HG02852 (cell line): ENCODE data around the gene RRP15.
"Not testable (repeated sequence)": the region's sequence is repeated elsewhere in the genome, so short reads cannot be mapped to it uniquely, and the experiment has no call there.

Source experiments
- ATAC-seq: cut with Tn5 transposase; IDR thresholded peaks from one replicate; pipeline ENCODE4 v1.9.1; 2021; ENCODE audit warnings: mild to moderate bottlenecking, moderate library complexity; ENCODE audit not compliant: unreplicated experiment

RRP15 gene

DNA sequence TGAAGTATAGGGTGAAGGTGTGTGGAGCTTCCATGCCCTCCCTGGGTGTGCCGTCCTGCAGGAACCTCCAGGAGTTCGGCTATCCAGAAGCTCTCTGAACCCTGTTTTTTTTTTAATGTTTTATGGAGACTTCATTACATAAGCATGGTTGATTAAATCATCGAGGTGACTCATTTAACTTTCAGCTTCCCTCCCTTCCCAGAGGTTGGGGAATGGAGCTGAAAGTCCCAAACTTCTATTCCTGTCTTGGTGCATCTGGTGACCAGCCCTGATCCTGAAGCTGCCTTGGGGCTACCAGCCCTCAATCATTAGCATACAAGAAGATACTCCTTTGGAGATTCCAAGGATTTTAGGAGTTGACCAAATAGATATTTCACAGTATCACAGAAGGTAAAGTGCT lies 9.5 kb downstream of the RRP15 start:
- no peak for ATAC-seq

DNA sequence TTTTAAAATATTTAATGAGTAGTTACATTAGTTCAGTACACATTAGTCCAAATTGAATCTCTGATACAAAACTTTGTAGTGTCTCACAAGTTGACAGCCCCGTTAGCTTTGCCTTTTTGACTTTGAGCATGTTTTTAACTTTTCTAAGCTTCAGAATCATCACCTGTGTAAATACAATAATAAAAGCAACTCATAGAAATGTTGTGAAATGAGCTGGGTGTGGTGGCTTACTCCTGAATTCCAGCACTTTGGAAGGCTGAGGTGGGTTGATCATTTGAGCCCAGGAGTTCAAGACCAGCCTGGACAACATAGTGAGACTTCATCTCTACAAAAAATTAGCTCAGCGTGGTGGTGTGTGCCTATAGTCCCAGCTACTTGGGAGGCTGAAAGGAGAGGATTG lies 11.1 kb downstream of the RRP15 start:
- no peak for ATAC-seq

DNA sequence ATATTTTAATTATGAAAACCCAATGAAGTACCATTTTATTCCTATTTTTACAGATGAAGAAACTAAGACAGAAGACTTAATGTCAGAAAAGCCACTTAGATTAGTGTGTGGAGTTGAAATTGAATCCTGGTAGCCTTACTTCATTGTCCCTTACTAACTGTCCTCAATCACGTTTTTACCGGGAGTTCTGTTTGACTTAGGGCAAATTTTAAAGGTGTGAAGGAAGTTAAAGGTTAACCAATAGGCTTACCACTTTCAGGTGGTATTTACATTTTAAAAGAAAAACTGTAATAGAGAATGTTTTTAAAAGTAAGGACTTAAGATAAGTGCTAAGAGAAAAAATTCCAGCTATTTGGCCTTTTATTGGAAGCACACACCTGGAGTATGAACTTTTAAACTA lies 12.4 kb downstream of the RRP15 start:
- no peak for ATAC-seq

DNA sequence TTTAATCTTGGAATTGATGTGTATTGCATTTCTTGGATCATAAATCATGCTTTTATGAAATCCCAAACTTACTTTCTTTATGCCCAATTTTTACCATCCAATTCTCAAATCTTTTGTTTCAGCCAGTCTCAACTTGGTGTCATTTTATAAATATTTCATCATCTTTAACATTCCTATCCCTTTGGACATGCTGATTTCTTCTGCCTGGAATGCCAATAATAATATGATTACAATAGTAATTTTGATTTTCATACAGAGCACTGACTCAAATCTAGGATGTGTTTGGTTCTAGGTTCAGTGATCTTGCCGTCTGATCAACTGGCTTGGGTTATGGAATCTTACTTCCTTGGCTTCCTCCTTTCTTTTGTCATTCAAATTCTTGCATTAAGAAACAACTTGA lies 12.8 kb downstream of the RRP15 start:
- no peak for ATAC-seq

DNA sequence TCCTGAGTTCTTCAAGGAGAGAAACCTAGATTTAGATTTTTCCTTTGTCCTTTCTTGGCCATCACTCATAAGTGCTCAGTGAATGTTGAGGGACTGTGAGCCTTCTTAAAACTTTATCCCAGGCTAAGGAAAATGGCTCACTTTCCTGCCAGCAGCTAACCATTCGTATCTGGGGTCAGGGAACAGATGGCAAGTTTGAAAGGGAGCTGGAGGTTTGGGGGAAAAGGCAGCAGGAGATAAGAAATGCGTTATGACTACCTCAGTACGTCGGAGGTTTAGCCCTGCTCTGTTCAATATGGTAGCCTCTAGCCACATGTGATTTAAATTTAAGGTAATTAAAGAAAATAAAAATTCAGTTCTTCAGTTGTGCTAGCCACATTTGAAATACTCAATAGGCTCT lies 13.3 kb downstream of the RRP15 start:
- no peak for ATAC-seq

DNA sequence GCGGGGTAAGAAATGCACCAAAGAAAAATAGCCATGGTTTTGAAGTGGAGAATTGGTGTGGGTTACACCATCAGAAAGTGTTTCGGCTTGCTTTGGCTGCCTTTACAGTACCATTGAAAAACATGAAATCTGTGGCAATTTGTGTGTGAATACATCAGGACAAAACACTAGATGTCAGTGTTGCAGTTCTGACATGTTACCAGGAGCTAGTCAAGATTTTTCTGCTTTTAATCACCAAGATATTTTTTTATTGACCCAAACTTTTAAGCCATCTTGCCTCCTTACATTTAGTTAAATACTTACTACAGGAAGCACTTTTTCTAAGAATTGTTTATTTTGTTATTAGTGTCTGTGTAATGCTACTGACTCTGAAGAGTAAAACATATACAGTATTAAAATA lies 14.3 kb downstream of the RRP15 start:
- ATAC-seq = no peak

DNA sequence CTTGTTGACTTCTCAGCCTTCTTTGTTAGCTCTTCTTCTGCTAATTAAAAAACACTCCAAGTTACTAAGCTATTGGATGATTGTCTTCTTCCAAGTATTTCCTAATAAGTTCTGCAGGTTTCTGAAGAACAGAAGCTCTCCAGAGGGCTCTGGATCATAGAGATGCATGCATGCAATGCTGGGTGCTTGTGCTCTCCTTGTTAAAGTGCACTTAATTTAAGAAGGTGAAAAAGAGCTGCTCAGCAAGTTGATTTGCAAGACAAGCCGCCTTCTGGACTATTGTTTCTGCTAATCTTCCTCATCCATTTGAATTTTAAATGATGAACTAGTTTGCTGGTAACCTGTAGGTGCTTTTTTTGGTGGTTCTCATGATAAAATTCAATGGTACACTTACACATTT lies 16.1 kb downstream of the RRP15 start:
- no peak for ATAC-seq

DNA sequence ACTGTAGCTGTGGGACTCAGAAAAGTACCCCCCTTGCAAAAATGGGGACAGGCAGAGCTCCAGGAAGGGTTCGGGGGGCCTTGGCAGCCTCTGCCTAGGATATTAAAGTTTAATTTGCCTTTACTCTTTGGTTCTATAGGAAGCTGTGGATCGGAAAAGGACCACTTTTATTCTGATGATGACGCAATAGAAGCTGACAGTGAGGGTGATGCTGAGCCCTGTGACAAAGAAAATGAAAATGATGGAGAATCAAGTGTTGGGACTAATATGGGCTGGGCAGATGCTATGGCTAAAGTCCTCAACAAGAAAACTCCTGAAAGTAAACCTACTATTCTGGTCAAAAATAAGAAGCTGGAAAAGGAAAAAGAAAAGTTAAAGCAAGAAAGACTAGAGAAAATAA lies 17.1 kb downstream of the RRP15 start:
- ATAC-seq = no peak

DNA sequence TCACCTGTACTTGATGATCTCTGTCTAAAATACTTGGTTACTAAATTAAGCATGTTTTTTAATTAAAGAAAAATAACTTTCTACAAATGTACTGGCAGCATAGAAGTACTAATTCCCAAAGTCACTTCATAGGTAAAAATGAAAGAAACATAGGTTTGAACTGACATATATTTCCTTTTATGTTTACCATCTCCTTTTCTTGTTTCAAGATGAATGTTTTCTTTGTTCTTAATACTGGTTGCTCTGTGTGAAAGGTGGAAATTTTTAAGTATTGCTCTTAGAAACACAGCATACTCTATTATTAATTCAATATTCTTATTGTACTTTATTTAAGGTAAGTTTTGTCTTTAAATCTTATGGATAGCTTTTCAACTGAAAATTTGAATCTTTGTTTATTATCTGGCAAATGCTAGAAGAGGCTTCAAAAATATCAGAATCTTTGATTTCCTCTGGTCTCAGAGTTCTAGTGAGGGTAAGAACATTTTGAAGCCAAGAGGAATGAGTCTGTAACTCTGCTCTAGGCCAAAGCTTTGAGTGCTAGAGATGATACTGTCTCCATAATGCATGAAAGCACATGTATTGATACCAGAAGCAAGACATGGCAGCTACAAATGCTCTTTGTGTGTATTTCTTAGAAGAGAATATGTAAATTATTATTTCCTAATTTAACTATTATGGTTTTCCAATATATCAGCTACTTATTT lies 18.2 kb downstream of the RRP15 start:
- no peak for ATAC-seq

DNA sequence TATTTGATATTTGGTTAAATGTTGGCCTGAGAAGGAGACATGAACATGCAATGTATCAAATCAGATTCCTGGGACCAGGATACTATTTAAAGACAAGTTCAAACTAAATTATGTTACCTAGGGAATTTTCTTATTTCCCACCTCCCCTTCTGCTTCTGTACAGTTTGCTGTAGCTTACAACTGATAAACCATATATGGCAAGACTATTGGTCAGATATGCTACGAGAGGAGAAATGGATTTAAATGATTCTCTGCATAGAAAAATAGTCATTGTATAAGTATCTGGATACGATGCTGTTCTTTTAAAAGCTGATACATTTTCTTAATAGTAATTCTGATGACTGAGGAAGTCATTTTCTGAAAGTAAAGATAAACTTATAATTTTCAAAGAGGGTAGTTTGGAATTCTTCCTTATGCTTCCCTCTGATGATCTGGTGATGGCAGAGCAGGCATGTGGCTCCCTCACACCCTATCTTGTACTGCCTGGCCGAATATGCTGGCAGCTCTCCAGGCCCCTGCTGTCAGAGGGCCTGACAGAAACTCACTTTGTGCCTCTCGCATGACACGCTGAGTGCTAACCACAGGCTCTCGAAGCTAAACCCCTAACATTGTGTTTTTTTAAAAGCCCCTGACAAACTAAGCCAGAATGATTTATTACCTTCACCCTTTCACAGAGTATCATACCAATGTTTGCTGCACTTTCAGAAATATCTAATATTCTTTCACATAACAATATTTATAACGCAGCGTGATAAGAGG lies 19.4 kb downstream of the RRP15 start:
- no peak for ATAC-seq

DNA sequence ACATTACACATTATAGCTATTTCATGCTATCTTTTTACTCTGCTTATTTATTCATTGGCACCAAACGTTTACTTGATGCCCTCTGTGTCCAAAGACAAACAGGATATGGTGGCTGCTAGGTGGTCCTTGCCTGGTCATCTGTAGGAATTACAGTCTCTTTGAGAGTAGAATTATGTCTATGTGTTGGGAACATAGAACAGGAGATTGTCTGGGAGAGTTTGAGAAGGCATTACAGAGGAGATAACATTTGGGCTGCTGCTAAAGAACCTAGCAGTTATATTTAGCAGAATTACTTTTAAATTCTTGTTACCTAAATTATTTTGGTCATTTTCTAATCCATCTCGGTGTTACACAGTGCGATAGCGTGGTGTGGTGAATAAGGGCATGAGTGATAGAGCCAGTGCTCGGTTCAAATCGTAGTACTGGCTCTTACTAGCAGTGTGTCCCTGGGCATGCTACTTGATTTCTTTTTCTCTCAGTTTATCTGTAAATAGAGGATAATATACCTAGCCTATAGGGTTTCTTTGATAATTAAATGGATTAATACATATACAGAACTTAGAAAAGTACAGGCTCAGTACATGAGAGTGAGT lies 20.5 kb downstream of the RRP15 start:
- no peak for ATAC-seq

DNA sequence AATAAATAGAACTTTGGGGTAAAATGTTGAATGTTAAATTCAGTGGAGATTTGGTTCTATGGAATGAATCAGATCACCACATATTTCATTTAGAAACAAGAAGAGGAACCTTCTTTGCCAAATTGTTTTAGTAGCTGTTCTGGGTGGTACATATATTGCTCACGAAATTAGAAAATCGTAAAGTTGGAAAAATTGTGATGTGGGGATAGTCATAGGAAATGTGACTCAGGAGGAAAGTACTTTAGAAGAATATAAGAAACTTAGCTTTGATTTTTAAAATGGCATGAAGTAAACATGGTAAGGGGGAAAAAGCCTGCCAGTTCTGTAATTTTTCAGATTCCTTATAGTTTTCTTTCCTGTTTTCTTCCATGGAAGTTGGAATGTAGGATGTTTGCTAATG lies 27.4 kb downstream of the RRP15 start:
- no peak for ATAC-seq

DNA sequence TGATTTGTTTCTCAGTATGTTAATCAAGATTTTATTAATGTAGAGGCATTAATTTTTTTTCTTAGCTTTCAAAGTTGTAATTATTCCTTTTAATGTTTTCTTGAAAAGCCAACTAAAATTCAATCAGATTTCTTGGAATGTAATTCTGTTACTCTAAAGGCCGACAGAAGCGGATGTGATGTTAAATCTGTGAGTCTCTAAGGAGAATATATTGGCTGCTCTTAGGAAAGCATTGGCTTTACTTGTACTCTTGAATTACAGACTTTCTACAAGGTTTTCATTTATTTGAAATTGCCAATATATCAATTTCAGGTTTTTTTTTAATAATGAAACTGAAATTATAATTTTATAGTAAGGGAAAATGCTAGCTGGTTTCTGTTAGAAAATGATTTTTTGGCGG lies 29.2 kb downstream of the RRP15 start:
- ATAC-seq = no peak

DNA sequence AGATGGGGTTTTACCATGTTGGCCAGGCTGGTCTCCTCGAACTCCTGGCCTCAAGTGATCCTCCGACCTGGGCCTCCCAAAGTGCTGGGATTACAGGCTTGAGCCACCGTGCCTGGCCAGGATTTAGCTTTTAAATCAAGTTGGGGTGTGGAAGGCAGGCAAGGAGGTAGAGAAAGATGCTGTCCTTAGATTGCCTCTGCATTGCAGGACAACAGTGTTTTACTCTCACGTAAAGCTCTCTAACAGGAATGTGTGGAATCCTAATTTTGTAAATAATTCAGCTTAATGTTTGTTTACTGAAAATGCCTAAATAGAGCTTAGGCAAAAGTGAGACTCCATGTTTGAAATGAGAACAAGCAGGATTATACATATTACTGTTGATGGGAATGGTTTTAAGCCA lies 30.5 kb downstream of the RRP15 start:
- no peak for ATAC-seq

DNA sequence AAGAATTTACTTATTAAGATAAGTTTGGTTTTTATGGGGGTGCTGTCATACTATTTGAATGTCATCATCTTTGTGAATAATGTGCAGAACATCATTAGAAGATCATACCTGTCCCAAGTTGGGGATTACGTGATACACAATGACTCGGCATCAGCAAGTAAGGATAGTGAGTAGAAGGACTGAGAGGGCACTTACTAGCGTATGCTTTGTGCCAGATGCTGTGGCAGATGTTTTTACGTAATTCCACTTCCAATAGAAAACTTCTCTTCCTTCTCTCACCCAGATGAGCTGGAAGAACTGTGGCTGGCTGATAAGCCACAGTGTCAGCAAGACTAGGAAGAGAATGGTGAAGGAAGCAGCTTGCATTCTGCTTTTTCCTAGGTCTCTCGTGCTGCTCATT lies 32.0 kb downstream of the RRP15 start:
- no peak for ATAC-seq

DNA sequence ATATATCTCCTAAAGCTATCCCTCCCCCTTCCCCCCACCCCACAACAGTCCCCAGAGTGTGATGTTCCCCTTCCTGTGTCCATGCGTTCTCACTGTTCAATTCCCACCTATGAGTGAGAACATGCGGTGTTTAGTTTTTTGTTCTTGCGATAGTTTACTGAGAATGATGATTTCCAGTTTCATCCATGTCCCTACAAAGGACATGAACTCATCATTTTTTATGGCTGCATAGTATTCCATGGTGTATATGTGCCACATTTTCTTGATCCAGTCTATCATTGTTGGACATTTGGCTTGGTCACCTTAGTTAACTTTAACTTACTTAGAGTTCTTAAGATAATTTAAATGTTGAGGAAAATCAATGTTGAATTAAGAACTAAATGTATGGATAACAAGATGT lies 35.1 kb downstream of the RRP15 start:
- ATAC-seq = not testable (repeated sequence)

DNA sequence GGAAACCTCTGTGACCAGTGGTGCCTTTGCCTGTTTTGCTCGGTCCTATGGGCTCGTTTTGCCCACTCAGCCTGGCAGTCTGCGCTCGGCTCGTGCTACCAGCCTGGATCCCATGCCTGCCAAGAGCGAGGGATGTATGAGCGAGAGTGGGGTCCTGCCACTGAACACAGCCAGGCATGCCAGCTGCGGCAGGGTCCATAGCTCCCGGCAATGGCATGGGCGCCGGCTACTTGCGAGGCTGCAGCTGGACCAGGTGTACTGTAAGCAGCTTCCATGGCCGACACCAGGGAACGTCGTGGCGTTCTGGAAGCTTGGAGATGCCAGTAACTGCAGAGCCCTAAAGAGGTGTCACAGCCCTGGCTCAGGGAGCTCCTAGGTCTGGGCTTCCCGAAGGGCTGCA lies 37.7 kb downstream of the RRP15 start:
- ATAC-seq = no peak

DNA sequence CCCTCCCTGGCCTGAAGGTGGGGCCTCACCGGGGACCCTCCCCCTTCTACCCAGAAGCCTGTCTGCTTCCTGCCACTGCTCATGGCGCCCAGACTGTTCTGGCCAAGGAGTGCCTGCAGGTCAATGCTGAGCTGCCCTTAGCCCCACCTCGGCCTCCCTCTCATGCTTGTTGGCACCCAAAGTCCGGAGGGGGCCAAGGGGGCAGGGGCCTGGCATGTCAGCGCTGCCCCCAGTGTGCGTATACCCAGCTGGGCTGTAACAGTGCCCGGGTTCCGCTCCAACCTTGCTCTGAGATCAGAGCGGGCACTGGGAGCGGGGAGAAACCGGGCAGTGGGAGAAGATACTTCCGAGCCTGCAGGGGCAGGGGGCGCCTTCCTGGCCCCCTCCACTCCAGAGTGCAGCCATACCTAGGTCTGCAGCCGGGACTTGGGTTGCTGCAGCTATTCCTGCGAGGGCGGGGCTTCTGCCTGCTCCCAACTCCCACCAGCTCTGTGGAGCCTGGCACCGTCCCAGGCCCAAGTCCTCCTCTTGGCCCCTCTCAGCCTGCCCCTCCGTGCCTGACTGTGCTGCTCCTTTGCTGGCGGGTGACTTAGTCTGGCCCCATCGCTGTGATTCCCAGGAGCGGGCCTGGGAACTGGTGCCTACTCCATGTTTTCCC lies 38.6 kb downstream of the RRP15 start:
- ATAC-seq = no peak

DNA sequence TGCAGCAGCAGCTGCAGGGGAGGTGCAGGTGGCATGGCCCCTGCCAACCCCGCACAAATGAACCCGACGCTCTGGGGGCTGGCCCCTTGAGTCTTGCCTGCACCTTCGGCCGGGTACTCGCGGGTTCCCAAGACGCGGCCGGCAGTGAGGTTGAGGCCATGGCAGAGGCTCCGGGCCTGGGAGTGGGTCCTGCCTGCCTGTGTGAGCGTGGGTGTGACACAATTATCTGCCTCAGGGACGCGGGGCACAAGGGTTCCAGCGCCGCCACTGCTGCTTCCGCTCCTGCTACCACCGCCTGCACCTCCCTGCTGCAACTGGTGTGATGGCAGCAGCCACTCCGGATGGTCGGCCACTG lies 39.1 kb downstream of the RRP15 start:
- no peak for ATAC-seq

DNA sequence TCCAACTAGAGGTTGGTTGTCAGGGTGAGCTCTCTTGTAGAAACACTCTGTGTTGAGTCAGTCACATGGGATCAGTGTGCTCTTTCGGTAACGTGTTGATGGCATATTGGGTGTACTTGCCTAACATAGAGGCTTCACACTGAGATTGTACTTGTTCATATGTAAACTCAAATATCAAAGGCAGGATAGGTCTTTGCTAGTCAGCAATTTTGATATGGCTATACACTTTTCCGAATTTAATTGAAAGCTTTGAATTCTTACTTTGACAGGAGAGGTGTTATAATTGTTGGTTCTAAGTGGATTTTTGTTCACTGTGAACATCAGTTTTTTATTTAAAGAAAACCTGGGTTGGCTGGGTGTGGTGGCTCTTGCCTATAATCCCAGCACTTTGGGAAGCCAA lies 43.7 kb downstream of the RRP15 start:
- ATAC-seq = no peak

DNA sequence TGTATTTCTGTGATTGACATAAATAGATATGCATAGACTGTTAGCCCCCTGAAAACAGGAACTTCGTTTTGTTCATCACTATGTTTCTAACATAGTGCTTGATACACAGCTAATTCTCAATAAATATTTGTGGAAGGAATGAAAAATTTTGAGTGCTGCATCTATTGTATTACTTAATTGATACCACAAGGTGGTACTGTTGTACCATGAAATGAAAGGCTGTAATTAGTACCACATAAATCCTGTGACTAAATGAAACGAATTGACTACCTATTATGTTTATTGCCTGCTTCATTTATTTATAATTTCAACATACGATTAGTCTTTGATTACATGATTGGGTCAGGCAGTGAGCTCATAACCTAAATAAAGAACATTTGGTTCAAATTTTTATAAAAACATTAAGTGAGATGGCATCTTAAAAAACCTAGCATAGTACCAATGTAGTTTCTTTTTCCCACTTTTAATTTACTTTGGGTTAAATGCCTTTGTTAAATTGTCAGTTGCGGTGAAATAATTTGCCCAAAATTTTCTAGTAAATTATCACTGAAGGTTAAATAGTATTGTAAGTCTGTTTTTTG lies 45.0 kb downstream of the RRP15 start:
- peak; percentile 69 for ATAC-seq

DNA sequence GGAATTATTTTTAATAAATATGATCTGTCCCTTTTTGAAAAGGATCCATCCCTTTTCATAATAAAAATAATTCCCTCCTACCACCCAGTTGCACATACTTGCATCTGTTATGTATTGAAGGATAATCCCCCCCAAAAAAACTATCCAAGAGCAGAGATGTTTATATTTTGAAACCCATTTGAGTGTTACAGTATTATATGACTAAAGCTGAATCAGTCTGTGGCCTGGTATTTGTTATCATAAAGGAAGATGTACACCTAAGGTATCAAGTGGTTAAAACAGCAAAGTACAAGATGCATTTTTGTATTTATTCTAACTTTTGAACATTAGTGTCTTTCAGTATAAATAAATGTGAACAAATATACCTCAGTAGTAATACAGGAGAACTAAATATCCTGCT lies 47.3 kb downstream of the RRP15 start:
- no peak for ATAC-seq
